Upper lobe of right lung (tissue), 1 donor: ENCODE data around the gene MMP24OS. TPM values are rescaled to one million over a fixed set of nuclear protein-coding genes. Genes with fewer than 3 reads are reported as not detected.
A peak's percentile ranks its signal among the peaks of the same experiment; 100 is the strongest.

ENCODE experiments used
- ATAC-seq: fragments of 200-7000 bp; cut with Tn5 transposase; one replicate; pipeline ENCODE4 v1.9.1; 2020; ENCODE audit warnings: mild to moderate bottlenecking, moderate library complexity
- DNase-seq: peaks from one replicate; pipeline ENCODE4 v3.0.0-alpha.2; 2020
- H3K27ac ChIP-seq: fragments of 200-600 bp; one replicate; pipeline ENCODE4 v1.8.0; 2022
- H3K27me3 ChIP-seq: fragments of 200-600 bp; one replicate; pipeline ENCODE4 v1.8.0; 2022; ENCODE audit warnings: mild to moderate bottlenecking
- H3K36me3 ChIP-seq: fragments of 200-600 bp; one replicate; pipeline ENCODE4 v1.8.0; 2022
- H3K4me1 ChIP-seq: fragments of 200-600 bp; one replicate; pipeline ENCODE4 v1.8.0; 2022
- H3K4me3 ChIP-seq: fragments of 200-600 bp; one replicate; pipeline ENCODE4 v1.8.0; 2022; ENCODE audit warnings: mild to moderate bottlenecking
- H3K9me3 ChIP-seq: fragments of 200-600 bp; one replicate; pipeline ENCODE4 v1.8.0; 2022
- intact Hi-C: fragments of 100-400 bp; cut with DNase I; formaldehyde crosslinking; loops from one replicate; pipeline ENCODE4 v1.11.0; 2022
- total RNA-seq: library from RNA; stranded (reverse); fragmentation: NEBNext Ultra II Directional; extraction: Animal tissue kit (Norgen Biotek cat#: 25700); gene quantifications from one replicate; pipeline ENCODE4 v1.2.1, GENCODE V29; 2021
- TF ChIP-seq, protein P1 (sequence below): fragments of 200-600 bp; IDR thresholded peaks from one replicate; pipeline ENCODE4 v1.8.0; 2022; ENCODE audit warnings: antibody characterized with exemption
- donor health status: DM: no; HTN: yes; CAD: no; lungs with severe emphysema.

Gene MMP24OS
- total RNA-seq, 1 donor from 2014 or later: 85.2 TPM

- no peaks in the 10 kb centered on the region for H3K9me3 ChIP-seq
- DNase-seq (no peak), ATAC-seq (no peak)
- TF ChIP-seq, protein P1, sequence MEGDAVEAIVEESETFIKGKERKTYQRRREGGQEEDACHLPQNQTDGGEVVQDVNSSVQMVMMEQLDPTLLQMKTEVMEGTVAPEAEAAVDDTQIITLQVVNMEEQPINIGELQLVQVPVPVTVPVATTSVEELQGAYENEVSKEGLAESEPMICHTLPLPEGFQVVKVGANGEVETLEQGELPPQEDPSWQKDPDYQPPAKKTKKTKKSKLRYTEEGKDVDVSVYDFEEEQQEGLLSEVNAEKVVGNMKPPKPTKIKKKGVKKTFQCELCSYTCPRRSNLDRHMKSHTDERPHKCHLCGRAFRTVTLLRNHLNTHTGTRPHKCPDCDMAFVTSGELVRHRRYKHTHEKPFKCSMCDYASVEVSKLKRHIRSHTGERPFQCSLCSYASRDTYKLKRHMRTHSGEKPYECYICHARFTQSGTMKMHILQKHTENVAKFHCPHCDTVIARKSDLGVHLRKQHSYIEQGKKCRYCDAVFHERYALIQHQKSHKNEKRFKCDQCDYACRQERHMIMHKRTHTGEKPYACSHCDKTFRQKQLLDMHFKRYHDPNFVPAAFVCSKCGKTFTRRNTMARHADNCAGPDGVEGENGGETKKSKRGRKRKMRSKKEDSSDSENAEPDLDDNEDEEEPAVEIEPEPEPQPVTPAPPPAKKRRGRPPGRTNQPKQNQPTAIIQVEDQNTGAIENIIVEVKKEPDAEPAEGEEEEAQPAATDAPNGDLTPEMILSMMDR: no peak
- H3K4me3 ChIP-seq: no peak overlapping the region
- no peaks in the 10 kb centered on the region for H3K27me3 ChIP-seq
- H3K27ac ChIP-seq: no peak overlapping the region
- peaks cover 10% of the 10 kb centered on the region for H3K36me3 ChIP-seq
- intact Hi-C loops: no loop called here
- peaks cover 10% of the 10 kb centered on the region for H3K4me1 ChIP-seq
These were observed 8.4 kb upstream of the MMP24OS start for GRCh38 chr20:35286077-35286898.

GRCh38 chr20:35285806-35286076 lies 7.8 kb upstream of the MMP24OS start:
- intact Hi-C loops: no loop called here
- ATAC-seq (no peak), DNase-seq (no peak)
- Histone ChIP-seq H3K27me3 (no peaks in the 10 kb centered on the region), H3K4me3 (no peak overlapping the region), H3K27ac (no peak overlapping the region), H3K4me1 (peaks cover 10% of the 10 kb centered on the region), H3K9me3 (no peaks in the 10 kb centered on the region), H3K36me3 (peaks cover 12% of the 10 kb centered on the region)
- TF ChIP-seq, protein P1: no peak

GRCh38 chr20:35284992-35285805 lies 7.3 kb upstream of the MMP24OS start:
- Histone ChIP-seq H3K4me1 (peaks cover 10% of the 10 kb centered on the region), H3K36me3 (peaks cover 18% of the 10 kb centered on the region), H3K27ac (peak overlapping the region; percentile 81), H3K27me3 (no peaks in the 10 kb centered on the region), H3K9me3 (no peaks in the 10 kb centered on the region), H3K4me3 (peak overlapping the region; percentile 85)
- TF ChIP-seq, protein P1: no peak
- no peak for DNase-seq
- no peak for ATAC-seq
- intact Hi-C loops: no loop called here

DNA sequence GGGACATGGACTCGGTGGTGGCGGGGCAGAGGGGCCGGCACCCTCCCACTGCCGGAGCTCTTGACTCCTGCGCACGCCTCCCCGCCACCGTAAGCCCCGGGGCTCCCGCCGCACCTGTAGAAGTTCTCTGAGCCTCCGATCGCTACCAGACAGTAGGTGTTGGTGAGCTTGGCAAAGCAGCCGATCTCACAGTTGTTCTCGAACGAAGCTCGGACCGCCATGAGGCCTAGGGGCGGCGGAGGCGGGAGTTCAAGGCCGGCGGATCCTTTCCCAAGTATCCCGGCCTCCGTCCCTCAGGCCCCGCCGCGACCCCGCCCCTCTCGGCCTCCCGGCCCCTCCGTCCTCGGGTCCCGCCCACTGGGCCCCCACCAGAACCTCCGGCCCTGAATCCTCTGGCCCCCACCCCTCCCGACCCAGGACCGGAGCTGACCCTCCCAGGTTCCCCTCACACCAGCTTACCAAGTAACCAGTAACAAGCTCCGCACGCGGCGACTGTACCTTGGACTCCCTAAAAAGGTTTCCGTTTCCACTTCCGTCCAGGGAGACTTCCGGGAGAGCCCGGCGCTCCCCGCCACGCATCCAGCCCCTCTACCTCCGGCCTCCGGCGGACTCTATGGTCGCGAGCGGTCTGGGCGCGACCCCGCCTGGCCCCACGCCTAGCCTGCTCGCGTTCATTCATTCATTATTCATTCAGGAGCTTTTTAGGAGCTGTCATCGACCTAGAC lies 6.5 kb upstream of the MMP24OS start, which contains the start of gene EIF6:
Gene EIF6, minus strand, starts transcription at position 506 of the 725 bp plus-strand sequence. Its CDS starts 285 bp downstream, at position 221.
- intact Hi-C loops: no loop called here
- ATAC-seq: peak; percentile 94
- H3K4me3 ChIP-seq: peak within 1 kb of the TSS; percentile 85
- peaks cover 10% of the 10 kb centered on the region for H3K4me1 ChIP-seq
- no peaks in the 10 kb centered on the region for H3K27me3 ChIP-seq
- TF ChIP-seq, protein P1: no peak
- peak; percentile 92 for DNase-seq
- H3K9me3 ChIP-seq: no peaks in the 10 kb centered on the region
- peak within 1 kb of the TSS; percentile 81 for H3K27ac ChIP-seq
- H3K36me3 ChIP-seq: peaks cover 26% of the 10 kb centered on the region

- no peaks in the 10 kb centered on the region for H3K9me3 ChIP-seq
- TF ChIP-seq, protein P1: no peak
- H3K27ac ChIP-seq: peak overlapping the region; percentile 81
- peaks cover 10% of the 10 kb centered on the region for H3K4me1 ChIP-seq
- H3K36me3 ChIP-seq: peaks cover 33% of the 10 kb centered on the region
- DNase-seq: no peak
- intact Hi-C loops: no loop called here
- H3K27me3 ChIP-seq: no peaks in the 10 kb centered on the region
- ATAC-seq: no peak
- peak overlapping the region; percentile 85 for H3K4me3 ChIP-seq
These were observed 5.7 kb upstream of the MMP24OS start for GRCh38 chr20:35283441-35284266.
